ENCODE data around the gene TRAF2. TPM values are rescaled to one million over a fixed set of nuclear protein-coding genes. Genes with fewer than 3 reads are reported as not detected.

Gene TRAF2
- total and polyA plus RNA-seq, 12 donors: 5.4 to 17.0 (median 10.1) TPM

GRCh38 chr9:136838314-136839228, 47.7 kb upstream of the TRAF2 start:
- Histone ChIP-seq H3K9me3 (no peaks in the 10 kb centered on the region), H3K27ac (no peak overlapping the region), H3K36me3 (peaks cover 0 to 64% (median 11%) of the 10 kb centered on the region in 9 donors), H3K27me3 (peaks cover 0 to 7% (median 6%) of the 10 kb centered on the region in 7 donors), H3K4me3 (no peak overlapping the region), H3K4me1 (peaks cover 10 to 31% (median 19%) of the 10 kb centered on the region in 9 donors)
- TF ChIP-seq CTCF (IDR thresholded peaks at IDR 0.05): no peak
- intact Hi-C loops (cut with DNase I): no loop called here
- ATAC-seq: no peak
- WGBS, 2 donors: 85 to 86% methylated on average over 29 of the region's 29 CpGs
- peak in 1 of 2 donors; percentile 10 for DNase-seq

DNA sequence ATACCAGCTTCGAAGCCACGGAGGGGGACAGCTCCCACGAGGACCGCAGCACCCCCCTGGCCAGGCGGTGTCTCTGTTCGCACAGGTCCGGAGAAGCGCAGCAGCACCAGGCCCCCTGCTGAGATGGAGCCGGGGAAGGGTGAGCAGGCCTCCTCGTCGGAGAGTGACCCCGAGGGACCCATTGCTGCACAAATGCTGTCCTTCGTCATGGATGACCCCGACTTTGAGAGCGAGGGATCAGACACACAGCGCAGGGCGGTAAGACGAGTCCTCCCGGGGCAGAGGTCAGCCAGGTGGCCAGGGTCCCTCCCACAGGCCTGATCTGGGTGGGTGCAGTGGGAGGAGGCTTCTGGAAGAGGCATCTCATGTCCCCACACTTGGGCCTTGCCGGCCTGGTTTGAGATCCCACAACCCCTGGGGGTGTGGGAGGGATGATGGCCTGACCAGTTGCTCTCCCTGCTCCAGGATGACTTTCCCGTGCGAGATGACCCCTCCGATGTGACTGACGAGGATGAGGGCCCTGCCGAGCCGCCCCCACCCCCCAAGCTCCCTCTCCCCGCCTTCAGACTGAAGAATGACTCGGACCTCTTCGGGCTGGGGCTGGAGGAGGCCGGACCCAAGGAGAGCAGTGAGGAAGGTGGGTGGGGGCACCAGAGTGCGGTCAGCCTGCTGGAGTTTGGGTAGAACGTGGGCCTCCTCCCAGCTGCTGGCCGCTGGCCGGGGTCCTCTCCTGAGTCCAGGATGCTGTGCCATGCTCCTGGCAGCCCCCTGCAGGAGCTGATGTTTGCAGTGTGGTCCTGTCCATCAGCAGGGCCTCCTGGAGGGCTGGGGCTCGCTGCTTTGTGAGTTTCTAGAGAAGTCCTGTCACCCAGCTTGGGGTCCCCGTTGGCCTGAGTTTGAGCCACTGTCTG, 46.8 kb upstream of the TRAF2 start:
- Histone ChIP-seq H3K4me1 (peaks cover 17 to 39% (median 27%) of the 10 kb centered on the region in 9 donors), H3K4me3 (no peak overlapping the region), H3K36me3 (peaks cover 0 to 57% (median 11%) of the 10 kb centered on the region in 9 donors), H3K9me3 (no peaks in the 10 kb centered on the region), H3K27me3 (peaks cover 0 to 16% (median 13%) of the 10 kb centered on the region in 7 donors), H3K27ac (no peak overlapping the region)
- 84 to 87% methylated on average over 36 of the region's 36 CpGs for WGBS, 2 donors
- peak in 1 of 2 donors; percentile 10 for DNase-seq
- TF ChIP-seq CTCF (IDR thresholded peaks at IDR 0.05): no peak
- no peak for ATAC-seq
- intact Hi-C loops (cut with DNase I): loop anchor here in 5 of 10 donors (5.0 to 10.0 kb wide), 4 partner anchors 32 to 185 kb away; partner anchors contain the start of genes RABL6 (in 2 of the 5), ABCA2 (in 1 of the 5), CCDC183 (in 1 of the 5) and FBXW5 (in 1 of the 5)

- Histone ChIP-seq H3K27ac (no peak overlapping the region), H3K4me3 (no peak overlapping the region), H3K36me3 (peaks cover 0 to 53% (median 11%) of the 10 kb centered on the region in 9 donors), H3K9me3 (no peaks in the 10 kb centered on the region), H3K4me1 (peaks cover 17 to 39% (median 30%) of the 10 kb centered on the region in 9 donors), H3K27me3 (peaks cover 0 to 22% (median 18%) of the 10 kb centered on the region in 7 donors)
- no peak for ATAC-seq
- no peak for DNase-seq
- intact Hi-C loops (cut with DNase I): loop anchor here in 5 of 10 donors (5.0 to 10.0 kb wide), 4 partner anchors 33 to 184 kb away; partner anchors contain the start of genes RABL6 (in 2 of the 5), ABCA2 (in 1 of the 5), CCDC183 (in 1 of the 5) and FBXW5 (in 1 of the 5)
- no peak for TF ChIP-seq CTCF (IDR thresholded peaks at IDR 0.05)
- WGBS, 2 donors: 77 to 78% methylated on average over 32 of the region's 32 CpGs
Observed at GRCh38 chr9:136840140-136840876, 46.0 kb upstream of the TRAF2 start.
